T-cell (primary cell): ENCODE data around the gene PLA2G3. TPM values are rescaled to one million over a fixed set of nuclear protein-coding genes. Genes with fewer than 3 reads are reported as not detected.

Source experiments
- ATAC-seq, 4 experiments: fragments of 200-7000 bp in 3 of 4; fragments of 150-1000 bp in 1 of 4; cut with Tn5 transposase; replicated peaks in 1 of 4; 1 replicate in 3 of 4; 2 replicates in 1 of 4; pipeline ENCODE4 v1.10.0; 2021; ENCODE audit warnings: moderate library complexity in 3 of 4, mild to moderate bottlenecking in 2 of 4, moderate number of reproducible peaks in 1 of 4
- CTCF ChIA-PET, 2 donors: fragments of 300-600 bp; sonication (Branson Sonifier 250); formaldehyde crosslinking; loops; one replicate each; lab custom pipeline; 2022; ENCODE audit warnings: antibody characterized with exemption in 2 of 2; lab: Charles Lee
- POLR2A ChIA-PET, 2 donors: fragments of 300-600 bp; sonication (Branson Sonifier 250); formaldehyde crosslinking; loops; one replicate each; lab custom pipeline; 2022; ENCODE audit warnings: antibody characterized with exemption in 2 of 2; lab: Charles Lee
- DNase-seq, 35 experiments: peaks; one replicate each; pipeline versions ENCODE4 v3.0.0 to v3.0.0-alpha.2; 2013 to 2023
- H3K27ac ChIP-seq: one replicate; pipeline ENCODE4 v1.5.1; 2013; ENCODE audit warnings: low read length
- H3K27me3 ChIP-seq, 2 experiments: replicated peaks in 1 of 2; 1 replicate in 1 of 2; 2 replicates in 1 of 2; pipeline versions ENCODE4 v1.6.1 to v1.7.0; 2013; ENCODE audit warnings: low read length in 1 of 2, mixed read lengths in 1 of 2; ENCODE audit not compliant: control insufficient read depth in 2 of 2, insufficient read depth in 2 of 2; ENCODE audit errors: extremely low read depth in 1 of 2
- H3K36me3 ChIP-seq, 2 donors: 1 replicate in 1 of 2; 2 replicates in 1 of 2; pipeline versions ENCODE4 v1.6.1 to v1.7.0; 2013; ENCODE audit warnings: low read length in 1 of 2; ENCODE audit not compliant: control insufficient read depth in 2 of 2, insufficient read depth in 1 of 2; ENCODE audit errors: extremely low read depth in 1 of 2
- H3K4me1 ChIP-seq, 2 experiments: 1 replicate in 1 of 2; 2 replicates in 1 of 2; pipeline versions ENCODE4 v1.6.1 to v1.7.0; 2013; ENCODE audit warnings: low read length in 2 of 2, mixed read lengths in 1 of 2; ENCODE audit not compliant: insufficient read depth in 2 of 2, control insufficient read depth in 1 of 2; ENCODE audit errors: extremely low read depth in 1 of 2
- H3K4me3 ChIP-seq, 2 donors: 1 replicate in 1 of 2; 2 replicates in 1 of 2; pipeline versions ENCODE4 v1.5.1 to v1.7.0; 2013; ENCODE audit warnings: mild to moderate bottlenecking in 2 of 2, low read length in 1 of 2, moderate library complexity in 1 of 2; ENCODE audit not compliant: control insufficient read depth in 1 of 2; ENCODE audit errors: extremely low read depth in 1 of 2
- H3K9me3 ChIP-seq: 2 replicates; pipeline ENCODE4 v1.7.0; 2013
- H3K27ac Mint-ChIP-seq, 2 donors: one replicate each; pipeline ENCODE4 v1.8.0; 2020 to 2021; ENCODE audit warnings: mild to moderate bottlenecking in 2 of 2, mixed read lengths in 2 of 2
- H3K27me3 Mint-ChIP-seq, 2 donors: one replicate each; pipeline ENCODE4 v1.8.0; 2021 to 2022; ENCODE audit warnings: mixed read lengths in 2 of 2
- H3K36me3 Mint-ChIP-seq: one replicate; pipeline ENCODE4 v1.8.0; 2021; ENCODE audit warnings: mixed read lengths
- H3K4me1 Mint-ChIP-seq, 3 donors: one replicate each; pipeline ENCODE4 v1.8.0; 2020 to 2022; ENCODE audit warnings: mixed read lengths in 3 of 3, mild to moderate bottlenecking in 1 of 3
- H3K4me3 Mint-ChIP-seq, 3 donors: one replicate each; pipeline ENCODE4 v1.8.0; 2020 to 2022; ENCODE audit warnings: mild to moderate bottlenecking in 3 of 3, mixed read lengths in 3 of 3, moderate library complexity in 3 of 3
- H3K9me3 Mint-ChIP-seq, 3 donors: one replicate each; pipeline ENCODE4 v1.8.0; 2020 to 2022; ENCODE audit warnings: mixed read lengths in 3 of 3
- WGBS: methylation state at CpG from one replicate; pipeline ENCODE4 v1.1.5; 2013; ENCODE audit warnings: missing lambda C conversion rate; ENCODE audit not compliant: insufficient coverage; 5-methylcytosine and 5-hydroxymethylcytosine counted together
- total RNA-seq, 35 experiments: library from RNA in 6 of 35; stranded (reverse) in 6 of 35; fragments of 120-200 nt in 1 of 35; gene quantifications; one replicate each; pipeline versions ENCODE4 v1.2.1 to v1.2.4 and lab custom pipeline; 2013 to 2026

The PLA2G3 gene
- total RNA-seq, 5 donors from 2014 or later (not counting 1 experiment from before 2014, with no cell fraction given): not detected

DNA sequence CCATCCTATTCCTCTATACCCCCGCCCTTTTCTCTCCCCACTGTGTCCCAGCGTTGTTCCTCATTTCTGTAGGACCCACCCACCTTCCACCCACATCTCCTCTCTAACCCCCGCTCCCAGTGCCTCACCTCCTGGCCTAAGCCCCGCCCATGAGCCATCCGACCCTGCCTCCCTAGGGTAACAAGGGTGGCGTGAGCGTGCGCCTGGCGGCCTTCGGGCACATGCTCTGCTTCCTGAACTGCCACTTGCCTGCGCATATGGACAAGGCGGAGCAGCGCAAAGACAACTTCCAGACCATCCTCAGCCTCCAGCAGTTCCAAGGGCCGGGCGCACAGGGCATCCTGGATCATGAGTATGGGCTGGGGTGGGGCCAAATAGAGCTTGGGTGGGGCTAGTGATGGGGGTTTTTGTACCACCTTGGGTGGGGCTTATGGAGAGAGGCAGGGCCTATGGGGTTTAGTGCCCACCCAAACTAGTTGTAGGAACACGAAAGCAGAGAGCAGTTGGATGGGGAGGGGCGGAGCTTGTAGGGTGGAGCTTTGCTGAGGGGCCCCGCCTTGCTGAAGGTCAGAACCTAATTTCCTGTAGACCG is 13.0 kb downstream of the PLA2G3 start:
- DNase-seq (no peak), ATAC-seq (no peak)
- no peaks in the 10 kb centered on the region for H3K27me3 Mint-ChIP-seq
- ChIA-PET CTCF (interaction anchor here (0.6 to 1.0 kb wide), 2 partner anchors 107 to 191 kb away, joined by 3 to 4 read pairs; no protein-coding TSS in a partner anchor), POLR2A (interaction anchor here in 1 of 2 donors (0.6 kb wide), 1 partner anchor 15 kb away, joined by 3 read pairs; no protein-coding TSS in a partner anchor)
- no peaks in the 10 kb centered on the region for H3K4me1 Mint-ChIP-seq
- Histone ChIP-seq H3K9me3 (no peaks in the 10 kb centered on the region), H3K36me3 (no peaks in the 10 kb centered on the region), H3K4me3 (no peak overlapping the region), H3K4me1 (no peaks in the 10 kb centered on the region), H3K27me3 (peaks cover 0 to 15% of the 10 kb centered on the region in 2 experiments), H3K27ac (no peak overlapping the region)
- H3K9me3 Mint-ChIP-seq: no peaks in the 10 kb centered on the region
- no peak overlapping the region for H3K4me3 Mint-ChIP-seq
- H3K36me3 Mint-ChIP-seq: no peaks in the 10 kb centered on the region
- no peak overlapping the region for H3K27ac Mint-ChIP-seq
- 51% methylated on average over 6 of the region's 19 CpGs for WGBS

DNA sequence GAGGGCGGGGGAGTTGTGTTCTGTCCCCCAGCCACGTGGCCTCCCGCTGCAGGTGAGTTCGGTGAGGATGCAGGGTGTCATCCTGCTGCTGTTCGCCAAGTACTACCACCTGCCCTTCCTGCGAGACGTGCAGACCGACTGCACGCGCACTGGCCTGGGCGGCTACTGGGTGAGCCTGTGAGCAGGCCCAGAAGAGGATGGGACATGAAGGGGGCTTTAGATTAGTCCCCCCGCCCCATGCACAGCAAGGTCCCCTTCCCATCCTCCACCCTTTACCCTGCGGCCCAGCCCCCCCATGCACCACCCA is 13.5 kb downstream of the PLA2G3 start:
- Mint-ChIP-seq H3K27me3 (no peaks in the 10 kb centered on the region), H3K4me3 (no peak overlapping the region), H3K27ac (no peak overlapping the region), H3K9me3 (no peaks in the 10 kb centered on the region), H3K4me1 (no peaks in the 10 kb centered on the region), H3K36me3 (no peaks in the 10 kb centered on the region)
- no peak for DNase-seq
- POLR2A ChIA-PET: no interaction called here
- 83% methylated on average over 10 of the region's 13 CpGs for WGBS
- no peak overlapping the region for H3K4me3 ChIP-seq
- no peak for ATAC-seq
- CTCF ChIA-PET: no interaction called here
- no peaks in the 10 kb centered on the region for H3K4me1 ChIP-seq
- peaks cover 0 to 15% of the 10 kb centered on the region in 2 experiments for H3K27me3 ChIP-seq
- H3K9me3 ChIP-seq: no peaks in the 10 kb centered on the region
- H3K36me3 ChIP-seq: no peaks in the 10 kb centered on the region
- no peak overlapping the region for H3K27ac ChIP-seq

DNA sequence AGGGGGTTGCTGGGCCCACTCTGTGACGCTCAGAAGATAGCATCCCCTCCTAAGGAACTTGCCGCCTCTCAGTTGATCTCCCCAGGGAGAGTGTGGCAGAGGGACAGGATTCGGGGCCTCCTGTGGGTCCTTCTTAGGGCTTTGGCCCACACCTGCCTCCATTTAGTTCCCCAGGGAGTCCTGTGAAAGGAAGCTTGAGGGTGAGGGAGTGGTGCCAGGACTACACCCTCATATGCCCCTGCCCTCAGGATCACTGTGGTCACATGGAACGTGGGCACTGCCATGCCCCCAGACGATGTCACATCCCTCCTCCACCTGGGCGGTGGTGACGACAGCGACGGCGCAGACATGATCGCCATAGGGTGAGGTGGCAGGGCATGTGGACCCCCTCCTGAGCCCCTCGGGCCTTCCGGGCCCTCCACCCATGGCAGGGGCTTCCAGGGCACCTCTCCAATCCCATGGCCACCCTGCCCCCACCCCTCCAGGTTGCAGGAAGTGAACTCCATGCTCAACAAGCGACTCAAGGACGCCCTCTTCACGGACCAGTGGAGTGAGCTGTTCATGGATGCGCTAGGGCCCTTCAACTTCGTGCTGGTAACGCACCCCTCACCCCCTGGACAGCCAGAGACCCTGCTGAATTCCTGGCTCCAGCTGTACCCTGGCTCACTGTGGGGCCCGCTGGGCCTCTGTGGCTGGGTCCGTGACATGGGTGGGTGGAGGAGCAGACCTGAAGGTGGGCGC is 14.0 kb downstream of the PLA2G3 start:
- WGBS: 89% methylated on average over 19 of the region's 22 CpGs
- no peak overlapping the region for H3K4me3 ChIP-seq
- H3K27me3 Mint-ChIP-seq: no peaks in the 10 kb centered on the region
- DNase-seq: no peak
- no peaks in the 10 kb centered on the region for H3K4me1 ChIP-seq
- H3K9me3 ChIP-seq: no peaks in the 10 kb centered on the region
- H3K36me3 Mint-ChIP-seq: no peaks in the 10 kb centered on the region
- no peak overlapping the region for H3K27ac ChIP-seq
- no peak overlapping the region for H3K4me3 Mint-ChIP-seq
- H3K4me1 Mint-ChIP-seq: no peaks in the 10 kb centered on the region
- POLR2A ChIA-PET: no interaction called here
- CTCF ChIA-PET: no interaction called here
- no peak for ATAC-seq
- no peaks in the 10 kb centered on the region for H3K9me3 Mint-ChIP-seq
- H3K27me3 ChIP-seq: peaks cover 0 to 15% of the 10 kb centered on the region in 2 experiments
- H3K27ac Mint-ChIP-seq: no peak overlapping the region
- no peaks in the 10 kb centered on the region for H3K36me3 ChIP-seq

DNA sequence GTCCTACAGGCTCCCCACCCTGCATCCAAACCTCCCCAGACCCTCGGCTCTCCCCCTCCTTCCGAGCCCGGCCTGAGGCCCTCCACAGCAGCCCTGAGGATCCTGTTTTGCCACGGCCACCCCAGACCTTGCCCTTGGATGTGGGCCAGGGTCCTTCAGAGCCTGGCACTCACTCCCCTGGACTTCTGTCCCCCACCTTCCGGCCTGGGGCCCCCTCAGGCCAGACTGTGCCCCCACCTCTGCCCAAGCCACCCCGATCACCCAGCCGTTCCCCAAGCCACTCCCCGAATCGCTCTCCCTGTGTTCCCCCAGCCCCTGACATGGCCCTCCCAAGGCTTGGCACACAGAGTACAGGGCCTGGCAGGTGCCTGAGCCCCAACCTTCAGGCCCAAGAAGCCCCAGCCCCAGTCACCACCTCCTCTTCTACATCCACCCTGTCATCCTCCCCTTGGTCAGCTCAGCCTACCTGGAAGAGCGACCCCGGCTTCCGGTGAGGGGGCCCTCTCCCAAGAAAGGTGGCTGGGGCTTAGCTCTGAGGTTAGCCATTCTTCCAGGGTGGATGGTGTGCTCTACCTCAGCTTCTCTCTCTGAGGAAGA is 14.7 kb downstream of the PLA2G3 start:
- peaks cover 0 to 15% of the 10 kb centered on the region in 2 experiments for H3K27me3 ChIP-seq
- H3K36me3 Mint-ChIP-seq: no peaks in the 10 kb centered on the region
- H3K9me3 ChIP-seq: no peaks in the 10 kb centered on the region
- ChIA-PET POLR2A (no interaction called here), CTCF (no interaction called here)
- no peaks in the 10 kb centered on the region for H3K36me3 ChIP-seq
- 73% methylated on average over 9 of the region's 12 CpGs for WGBS
- H3K4me3 ChIP-seq: no peak overlapping the region
- H3K9me3 Mint-ChIP-seq: no peaks in the 10 kb centered on the region
- no peaks in the 10 kb centered on the region for H3K27me3 Mint-ChIP-seq
- H3K4me1 ChIP-seq: no peaks in the 10 kb centered on the region
- no peaks in the 10 kb centered on the region for H3K4me1 Mint-ChIP-seq
- ATAC-seq: no peak
- H3K27ac ChIP-seq: no peak overlapping the region
- H3K4me3 Mint-ChIP-seq: no peak overlapping the region
- H3K27ac Mint-ChIP-seq: no peak overlapping the region
- DNase-seq: no peak

DNA sequence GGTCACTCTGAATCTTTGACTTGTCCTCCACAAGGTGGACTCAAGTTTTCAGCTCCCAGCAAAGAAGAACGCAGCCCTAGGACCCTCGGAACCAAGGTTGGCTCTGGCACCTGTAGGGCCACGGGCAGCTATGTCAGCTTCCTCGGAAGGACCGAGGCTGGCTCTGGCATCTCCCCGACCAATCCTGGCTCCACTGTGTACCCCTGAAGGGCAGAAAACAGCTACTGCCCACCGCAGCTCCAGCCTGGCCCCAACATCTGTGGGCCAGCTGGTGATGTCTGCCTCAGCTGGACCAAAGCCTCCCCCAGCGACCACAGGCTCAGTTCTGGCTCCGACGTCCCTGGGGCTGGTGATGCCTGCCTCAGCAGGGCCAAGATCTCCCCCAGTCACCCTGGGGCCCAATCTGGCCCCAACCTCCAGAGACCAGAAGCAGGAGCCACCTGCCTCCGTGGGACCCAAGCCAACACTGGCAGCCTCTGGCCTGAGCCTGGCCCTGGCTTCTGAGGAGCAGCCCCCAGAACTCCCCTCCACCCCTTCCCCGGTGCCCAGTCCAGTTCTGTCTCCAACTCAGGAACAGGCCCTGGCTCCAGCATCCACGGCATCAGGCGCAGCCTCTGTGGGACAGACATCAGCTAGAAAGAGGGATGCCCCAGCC is 15.4 kb downstream of the PLA2G3 start:
- CTCF ChIA-PET: no interaction called here
- no peaks in the 10 kb centered on the region for H3K27me3 Mint-ChIP-seq

DNA sequence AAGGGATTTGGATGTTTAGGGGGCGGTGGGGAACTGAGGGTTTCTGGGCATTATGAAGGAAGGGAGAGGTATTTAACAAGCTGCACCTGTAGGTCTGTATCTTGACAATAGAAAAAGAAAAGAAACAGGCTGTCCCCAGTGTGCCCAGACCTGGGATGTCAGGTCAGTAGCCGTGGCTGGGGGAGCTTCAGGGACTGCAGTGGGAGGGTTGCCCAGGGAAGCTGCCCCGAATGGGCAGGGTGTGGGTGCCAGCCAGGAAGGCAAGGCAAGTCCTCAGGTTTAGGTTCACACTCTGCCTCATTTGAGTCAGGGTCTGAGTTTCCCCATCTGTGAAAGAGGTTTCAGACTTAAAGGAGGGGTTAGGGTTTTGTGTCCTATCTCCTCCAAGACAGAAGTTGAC is 16.0 kb downstream of the PLA2G3 start:
- no peak overlapping the region for H3K4me3 Mint-ChIP-seq
- no peaks in the 10 kb centered on the region for H3K36me3 Mint-ChIP-seq
- CTCF ChIA-PET: no interaction called here
- no peaks in the 10 kb centered on the region for H3K4me1 Mint-ChIP-seq
- Histone ChIP-seq H3K27ac (no peak overlapping the region), H3K36me3 (no peaks in the 10 kb centered on the region), H3K9me3 (no peaks in the 10 kb centered on the region), H3K4me3 (no peak overlapping the region), H3K27me3 (peaks cover 0 to 15% of the 10 kb centered on the region in 2 experiments), H3K4me1 (no peaks in the 10 kb centered on the region)
- no peaks in the 10 kb centered on the region for H3K9me3 Mint-ChIP-seq
- no peak overlapping the region for H3K27ac Mint-ChIP-seq
- POLR2A ChIA-PET: no interaction called here
- DNase-seq: no peak
- 100% methylated on average over 1 of the region's 3 CpGs for WGBS
- ATAC-seq: no peak
- no peaks in the 10 kb centered on the region for H3K27me3 Mint-ChIP-seq

More for the DNA sequence above, 15.4 kb downstream of the PLA2G3 start:
- no peak for DNase-seq
- 82% methylated on average over 14 of the region's 14 CpGs for WGBS
- no peaks in the 10 kb centered on the region for H3K9me3 Mint-ChIP-seq
- H3K36me3 Mint-ChIP-seq: no peaks in the 10 kb centered on the region
- no peak overlapping the region for H3K4me3 ChIP-seq
- no peaks in the 10 kb centered on the region for H3K4me1 ChIP-seq
- no peak overlapping the region for H3K27ac ChIP-seq
- peaks cover 0 to 15% of the 10 kb centered on the region in 2 experiments for H3K27me3 ChIP-seq
- no peaks in the 10 kb centered on the region for H3K36me3 ChIP-seq
- ATAC-seq: no peak
- H3K4me3 Mint-ChIP-seq: no peak overlapping the region
- H3K4me1 Mint-ChIP-seq: no peaks in the 10 kb centered on the region
- no peaks in the 10 kb centered on the region for H3K9me3 ChIP-seq
- no peak overlapping the region for H3K27ac Mint-ChIP-seq
- POLR2A ChIA-PET: no interaction called here
